H1 (cell line): ENCODE data around the gene MIDN. TPM values are rescaled to one million over a fixed set of nuclear protein-coding genes. Genes with fewer than 3 reads are reported as not detected.

Source experiments
- ATF3 ChIP-seq: IDR thresholded peaks from 2 replicates; pipeline ENCODE4 v1.6.1; 2011; ENCODE audit warnings: low read depth, mild to moderate bottlenecking, low read length; ENCODE audit not compliant: insufficient read depth
- CBX5 ChIP-seq: fragments of 300-800, 300-1000 bp; sonication (generic); IDR thresholded peaks from 2 replicates; pipeline ENCODE4 v1.7.1; 2016; ENCODE audit warnings: antibody characterized with exemption, low read length, low read depth
- CHD7 ChIP-seq: fragments of 300-600 bp; sonication (generic); IDR thresholded peaks from 2 replicates; pipeline ENCODE4 v1.7.1; 2012; ENCODE audit warnings: low read length, moderate library complexity, mild to moderate bottlenecking, inconsistent platforms; ENCODE audit not compliant: insufficient replicate concordance
- EGR1 ChIP-seq: IDR thresholded peaks from 2 replicates; pipeline ENCODE4 v1.6.1; 2011; ENCODE audit warnings: low read depth, low read length, borderline replicate concordance
- POLR2A ChIP-seq, 2 experiments: IDR thresholded peaks; 1 replicate in 1 of 2; 2 replicates in 1 of 2; pipeline ENCODE4 v1.6.1; 2011; ENCODE audit warnings: low read depth in 2 of 2, low read length in 2 of 2, mild to moderate bottlenecking in 2 of 2; ENCODE audit errors: control extremely low read depth in 1 of 2
- POLR2AphosphoS5 ChIP-seq: IDR thresholded peaks from 2 replicates; pipeline ENCODE4 v1.6.1; 2011; ENCODE audit warnings: low read depth, low read length
- RFX5 ChIP-seq: IDR thresholded peaks from 2 replicates; pipeline ENCODE4 v1.6.1; 2011; ENCODE audit warnings: low read depth, low read length, improper control_type of control experiment, borderline replicate concordance
- TAF1 ChIP-seq: IDR thresholded peaks from 2 replicates; pipeline ENCODE4 v1.6.1; 2011; ENCODE audit warnings: mild to moderate bottlenecking, low read depth, low read length
- polyA plus RNA-seq, 7 experiments: library from polyadenylated mRNA; depleted of rRNA in 3 of 7; stranded (reverse) in 5 of 7; unstranded in 2 of 7; fragments of >200 nt in 5 of 7; fragments of 200-250 nt in 2 of 7; gene quantifications; 1 replicate in 5 of 7; 2 replicates in 1 of 7; 4 replicates in 1 of 7; pipeline versions ENCODE4 v1.2.1 to v1.2.3, GENCODE V29; 2011 to 2013; ENCODE audit warnings: missing spikeins in 2 of 7, mixed read lengths in 2 of 7
- total RNA-seq: library from RNA; stranded (reverse); fragmentation: NEBNext Ultra II Directional; extraction: Animal tissue kit (Norgen Biotek cat#: 25700); gene quantifications from 2 replicates; pipeline ENCODE4 v1.2.1, GENCODE V29; 2021

MIDN gene
- total and polyA plus RNA-seq, 2 of the 8 experiments (the other 6 are each of a cell fraction or from before 2014, with no cell fraction given): 39.8 to 159 TPM

GRCh38 chr19:1254530-1255185 lies 6.3 kb downstream of the MIDN start (continued):
- no peak for TF ChIP-seq ATF3
- TF ChIP-seq EGR1: no peak
- TF ChIP-seq POLR2A (IDR thresholded peaks at IDR 0.05; ENCODE audit: control extremely low read depth in 1 of 2, low read depth in 2 of 2, low read length in 2 of 2): peak in 1 of 2 experiments; percentile 42; a peak in 1 of 3 replicates
- TF ChIP-seq POLR2AphosphoS5: peak; percentile 47
- no peak for TF ChIP-seq CBX5
- no peak for TF ChIP-seq CHD7
- no peak for TF ChIP-seq RFX5
- TF ChIP-seq TAF1: no peak
